HG03159 (cell line): ENCODE results near the gene FUBP1.
"Not testable (repeated sequence)": the region's sequence is repeated elsewhere in the genome, so short reads cannot be mapped to it uniquely, and the experiment has no call there.

Experiments
- ATAC-seq: cut with Tn5 transposase; IDR thresholded peaks from one replicate; pipeline ENCODE4 v1.9.1; 2021; ENCODE audit warnings: mild to moderate bottlenecking, moderate library complexity; ENCODE audit not compliant: unreplicated experiment

The FUBP1 gene, protein sequence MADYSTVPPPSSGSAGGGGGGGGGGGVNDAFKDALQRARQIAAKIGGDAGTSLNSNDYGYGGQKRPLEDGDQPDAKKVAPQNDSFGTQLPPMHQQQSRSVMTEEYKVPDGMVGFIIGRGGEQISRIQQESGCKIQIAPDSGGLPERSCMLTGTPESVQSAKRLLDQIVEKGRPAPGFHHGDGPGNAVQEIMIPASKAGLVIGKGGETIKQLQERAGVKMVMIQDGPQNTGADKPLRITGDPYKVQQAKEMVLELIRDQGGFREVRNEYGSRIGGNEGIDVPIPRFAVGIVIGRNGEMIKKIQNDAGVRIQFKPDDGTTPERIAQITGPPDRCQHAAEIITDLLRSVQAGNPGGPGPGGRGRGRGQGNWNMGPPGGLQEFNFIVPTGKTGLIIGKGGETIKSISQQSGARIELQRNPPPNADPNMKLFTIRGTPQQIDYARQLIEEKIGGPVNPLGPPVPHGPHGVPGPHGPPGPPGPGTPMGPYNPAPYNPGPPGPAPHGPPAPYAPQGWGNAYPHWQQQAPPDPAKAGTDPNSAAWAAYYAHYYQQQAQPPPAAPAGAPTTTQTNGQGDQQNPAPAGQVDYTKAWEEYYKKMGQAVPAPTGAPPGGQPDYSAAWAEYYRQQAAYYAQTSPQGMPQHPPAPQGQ

DNA sequence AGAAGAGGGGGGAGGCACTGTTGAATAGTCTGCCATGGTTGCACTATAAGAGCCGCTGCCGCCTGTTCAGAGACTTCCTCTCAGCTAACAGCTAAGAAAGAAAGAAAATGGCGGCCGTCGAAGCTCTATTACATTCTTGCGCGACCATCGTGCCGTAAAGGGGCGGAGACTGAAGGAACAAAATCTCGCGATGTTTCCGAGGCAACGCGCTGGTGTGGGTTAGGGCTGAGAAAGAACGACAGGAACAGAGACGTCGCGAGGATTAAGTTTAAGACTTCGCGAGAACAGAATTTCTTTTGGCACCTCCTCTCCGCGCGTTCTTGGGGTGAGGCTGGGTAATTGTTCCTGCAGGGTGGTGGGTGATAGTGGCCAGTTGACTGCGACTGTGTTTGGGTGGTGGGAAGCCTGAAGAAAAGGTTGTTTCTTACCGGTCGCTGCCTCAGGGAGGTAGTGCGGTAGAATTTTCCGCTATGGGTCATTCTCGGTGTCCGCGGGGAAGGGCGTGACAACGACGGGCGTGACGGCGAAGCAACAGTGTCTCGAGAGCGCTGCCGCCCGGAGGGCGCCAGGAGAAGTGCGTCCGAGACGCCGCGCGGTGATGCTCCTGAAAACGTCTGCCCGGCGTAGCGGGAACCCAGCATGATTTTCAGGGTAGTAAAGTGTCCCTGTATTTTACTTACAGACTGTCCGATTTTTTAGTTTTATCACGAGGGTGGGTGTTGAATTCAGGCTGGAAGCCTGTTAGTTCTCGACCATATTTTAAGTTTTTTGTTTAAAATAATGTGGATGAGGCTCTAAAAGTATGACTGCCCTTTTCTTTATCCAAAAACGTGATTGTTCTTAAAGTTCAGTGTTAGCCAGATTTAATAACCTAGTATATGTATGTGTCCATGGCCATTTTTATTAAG is at the start of gene FUBP1:
Gene FUBP1, minus strand, starts transcription at position 104 of the 908 bp plus-strand sequence. Its CDS starts 68 bp downstream, at position 36.
- ATAC-seq: peak; percentile 74

GRCh38 chr1:78021134-78021533 is 42.3 kb upstream of the FUBP1 start:
- not testable (repeated sequence) for ATAC-seq

- ATAC-seq: no peak
Measured at GRCh38 chr1:78019024-78019423, 40.2 kb upstream of the FUBP1 start.

GRCh38 chr1:78015148-78015547 is 36.3 kb upstream of the FUBP1 start:
- ATAC-seq: no peak

GRCh38 chr1:78011050-78011449 is 32.2 kb upstream of the FUBP1 start:
- ATAC-seq: no peak

DNA sequence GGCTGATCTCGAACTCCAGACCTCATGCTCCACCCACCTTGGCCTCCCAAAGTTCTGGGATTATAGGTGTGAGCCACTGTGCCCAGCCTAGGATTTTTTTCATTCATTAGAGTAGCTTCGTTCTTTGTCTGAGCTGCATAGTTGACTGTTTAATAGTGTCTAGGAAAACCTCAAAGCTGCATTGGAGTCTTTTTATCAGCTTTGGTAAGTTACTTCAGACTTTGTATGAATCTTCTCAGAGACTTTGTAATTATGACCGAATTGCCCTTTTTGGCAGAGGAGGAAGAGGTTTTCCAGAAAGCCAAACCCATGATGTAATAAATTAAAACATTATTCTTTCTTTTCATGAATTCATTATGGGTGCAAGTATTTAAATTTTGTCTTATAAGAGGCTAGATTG is 31.0 kb upstream of the FUBP1 start:
- no peak for ATAC-seq

- no peak for ATAC-seq
Measured at GRCh38 chr1:78009276-78009675, 30.4 kb upstream of the FUBP1 start.

- no peak for ATAC-seq
Measured at GRCh38 chr1:78007677-78008341, 28.9 kb upstream of the FUBP1 start.

DNA sequence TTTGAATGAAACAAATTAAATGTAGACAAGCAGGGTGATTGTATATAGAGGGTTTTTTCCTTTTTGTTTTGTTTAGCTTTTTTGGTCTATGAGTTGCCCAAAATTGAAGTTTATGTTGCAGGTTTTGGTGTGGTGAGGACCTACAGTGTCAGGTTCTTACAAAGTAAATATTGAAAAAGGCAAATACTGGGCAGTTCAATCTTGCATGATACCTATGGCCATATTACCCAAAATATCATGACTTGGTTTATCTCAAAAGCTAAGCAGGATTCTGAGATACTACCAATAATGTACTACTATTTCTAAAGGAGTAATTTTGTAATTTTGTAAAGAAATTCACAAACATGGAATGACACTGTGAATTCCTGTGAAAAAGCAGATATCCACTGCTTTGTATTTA is 27.6 kb upstream of the FUBP1 start:
- ATAC-seq: no peak

DNA sequence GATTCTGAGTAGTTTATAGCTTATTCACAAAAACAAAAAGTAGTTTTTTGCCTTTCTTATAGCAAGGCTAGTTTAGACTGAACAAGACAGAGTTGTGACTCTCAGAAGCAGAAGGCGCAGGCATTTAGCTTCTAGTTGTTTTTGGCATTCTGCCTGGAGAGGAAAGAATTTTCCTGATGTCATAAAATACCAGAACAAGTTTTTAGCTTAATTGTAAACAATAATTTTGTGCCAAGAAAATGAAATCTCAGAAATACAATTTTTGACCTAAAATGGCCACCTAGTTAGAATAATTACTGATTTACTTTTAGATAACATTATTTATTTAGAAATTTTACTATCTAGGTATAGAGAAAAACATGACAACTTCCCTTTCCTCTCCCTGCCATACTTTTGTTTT is 26.9 kb upstream of the FUBP1 start:
- ATAC-seq: no peak

- no peak for ATAC-seq
Measured at GRCh38 chr1:78005448-78005722, 26.5 kb upstream of the FUBP1 start.

DNA sequence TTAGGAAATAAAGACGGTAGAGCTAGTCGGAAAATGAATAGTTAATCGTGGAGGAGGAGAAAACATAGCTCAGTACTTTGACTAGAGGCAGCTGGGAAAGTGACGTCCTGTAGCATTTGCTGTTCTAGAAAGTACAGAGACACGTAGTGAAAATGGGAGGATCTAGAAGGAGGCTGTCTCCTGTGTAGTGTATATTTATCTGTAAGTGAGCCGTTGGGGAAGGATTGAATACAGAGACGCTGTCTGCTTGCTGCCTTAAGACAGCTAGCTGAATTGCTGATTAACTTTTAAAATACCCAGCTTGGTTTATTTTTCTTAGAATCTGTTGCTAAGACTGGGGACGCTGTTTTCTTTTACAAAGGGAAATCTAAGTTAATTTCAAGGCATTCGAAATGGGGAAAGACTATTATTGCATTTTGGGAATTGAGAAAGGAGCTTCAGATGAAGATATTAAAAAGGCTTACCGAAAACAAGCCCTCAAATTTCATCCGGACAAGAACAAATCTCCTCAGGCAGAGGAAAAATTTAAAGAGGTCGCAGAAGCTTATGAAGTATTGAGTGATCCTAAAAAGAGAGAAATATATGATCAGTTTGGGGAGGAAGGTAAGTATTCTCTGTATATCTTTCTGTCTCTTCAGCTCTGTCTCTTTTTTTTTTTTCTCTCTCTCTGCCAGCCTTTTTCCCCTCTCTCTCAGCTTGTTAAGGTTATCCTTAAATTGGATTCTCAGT is 26.0 kb upstream of the FUBP1 start, which contains the start of gene DNAJB4:
Gene DNAJB4, plus strand, starts transcription at position 221 of the 729 bp plus-strand sequence. Its CDS starts 172 bp downstream, at position 393.
- peak; percentile 98 for ATAC-seq

DNA sequence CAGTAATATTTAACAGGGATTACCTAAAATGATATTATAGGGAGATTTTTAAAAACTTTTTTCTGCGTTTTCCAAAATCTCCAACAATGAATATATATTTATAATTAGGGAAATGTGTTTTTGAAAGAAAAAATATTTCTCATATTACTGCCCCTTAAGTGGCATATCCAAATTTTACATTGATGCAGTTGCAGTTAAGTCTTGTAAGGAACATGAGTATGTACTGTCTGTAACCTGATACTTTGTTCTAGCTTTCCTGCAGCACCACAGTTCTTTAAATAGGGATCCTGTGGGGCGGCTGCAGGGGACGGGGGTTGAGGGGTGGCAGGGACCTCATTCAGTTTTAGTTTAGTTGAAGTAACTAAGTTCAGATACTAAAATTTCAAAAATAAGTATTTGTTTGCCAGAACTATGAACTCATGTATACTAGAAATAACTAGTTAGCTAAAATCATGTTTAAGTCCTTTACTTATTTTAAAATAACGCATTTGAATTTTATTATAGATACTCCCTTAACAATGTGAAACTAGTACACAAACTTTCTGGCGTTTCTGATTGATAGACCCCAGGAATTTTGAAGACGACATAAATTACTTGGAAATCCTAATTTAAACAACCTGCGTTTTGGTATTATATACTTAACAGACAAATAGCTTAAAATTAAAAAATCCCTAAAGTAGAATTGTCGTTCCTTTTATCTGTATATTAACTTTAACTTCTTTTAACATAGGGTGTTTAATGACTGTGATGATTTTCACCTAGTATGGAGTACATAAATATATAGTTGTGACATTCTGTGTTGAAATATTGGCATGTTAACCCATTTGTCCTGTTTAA is 25.2 kb upstream of the FUBP1 start:
- ATAC-seq: peak; percentile 63

- no peak for ATAC-seq
Measured at GRCh38 chr1:78003070-78003746, 24.3 kb upstream of the FUBP1 start.

DNA sequence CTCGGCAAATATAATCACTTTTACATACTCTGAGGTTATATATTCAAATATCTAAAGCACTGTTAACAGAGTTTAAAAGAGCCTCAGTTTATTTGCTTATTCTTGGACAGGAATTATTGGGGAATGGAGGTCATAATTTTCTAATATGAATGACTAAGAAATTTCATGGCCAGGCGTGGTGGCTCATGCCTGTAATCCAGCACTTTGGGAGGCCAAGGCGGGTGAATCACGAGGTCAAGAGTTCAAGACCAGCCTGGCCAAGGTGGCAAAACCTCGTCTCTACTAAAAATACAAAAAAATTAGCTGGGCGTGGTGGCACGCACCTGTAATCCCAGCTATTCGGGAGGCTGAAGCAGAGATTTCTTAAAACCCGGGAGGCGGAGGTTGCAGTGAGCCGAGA is 21.7 kb upstream of the FUBP1 start:
- ATAC-seq: not testable (repeated sequence)

DNA sequence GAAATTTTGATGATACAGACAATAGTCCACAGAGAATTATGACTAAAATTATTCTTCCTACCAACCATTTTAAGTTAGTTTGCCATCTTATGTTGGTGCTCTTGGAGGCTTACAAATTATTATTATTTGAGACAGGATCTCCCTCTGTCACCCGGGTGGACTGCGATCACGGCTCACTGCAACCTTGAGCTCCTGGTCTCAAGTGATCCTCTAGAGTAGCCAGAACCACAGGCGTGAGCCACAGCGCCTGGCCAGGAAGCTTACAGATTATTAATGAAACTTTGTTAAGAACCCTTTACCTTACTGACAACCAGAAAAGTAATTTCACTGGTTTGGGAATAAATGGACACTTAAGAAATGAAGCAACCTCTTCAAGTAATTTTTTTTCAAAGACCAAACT is 17.9 kb upstream of the FUBP1 start:
- ATAC-seq: no peak

- no peak for ATAC-seq
Measured at GRCh38 chr1:77994117-77994705, 15.3 kb upstream of the FUBP1 start.

- ATAC-seq: no peak
Measured at GRCh38 chr1:77991638-77992037, 12.8 kb upstream of the FUBP1 start.
